DMS 273 treated with DMSO at 0.1 percent for 48 hours (cell line): ENCODE measurements around the gene GOLT1B.

Source experiments
- DNase-seq: peaks from one replicate; lab custom pipeline; 2025; lab: John Stamatoyannopoulos, UW

Gene GOLT1B

DNA sequence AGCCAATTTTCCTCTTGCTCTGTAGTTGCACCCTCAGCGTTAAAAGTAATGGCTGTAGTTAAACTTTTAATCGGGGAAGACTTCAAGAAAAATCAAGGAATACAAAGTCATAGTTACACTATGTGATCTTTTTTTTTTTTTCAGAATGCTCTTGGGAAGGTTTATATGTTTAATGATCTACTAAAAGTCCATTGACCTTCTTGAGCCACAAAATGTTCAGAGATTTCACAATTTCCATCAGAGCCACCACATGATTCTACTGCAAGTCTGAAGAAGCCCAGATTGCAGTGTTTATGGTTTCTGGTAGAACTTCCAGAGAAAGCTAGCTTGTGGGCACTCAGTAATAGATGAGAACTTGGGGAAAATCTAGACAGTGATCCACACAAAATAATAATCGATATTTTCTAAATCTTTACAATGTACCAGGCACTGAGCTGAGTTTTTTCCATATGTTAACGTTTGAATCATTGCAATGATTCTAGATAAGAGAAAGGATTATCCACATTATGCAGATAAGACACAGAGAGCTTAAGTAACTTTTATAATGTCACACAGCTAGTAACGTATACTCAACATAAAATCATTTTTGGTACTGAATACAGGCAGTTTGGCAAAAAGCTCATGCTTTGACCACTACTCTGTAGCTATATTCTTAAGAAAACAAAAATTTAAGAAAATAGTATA lies 64.8 kb downstream of the GOLT1B start:
- DNase-seq = no peak

DNA sequence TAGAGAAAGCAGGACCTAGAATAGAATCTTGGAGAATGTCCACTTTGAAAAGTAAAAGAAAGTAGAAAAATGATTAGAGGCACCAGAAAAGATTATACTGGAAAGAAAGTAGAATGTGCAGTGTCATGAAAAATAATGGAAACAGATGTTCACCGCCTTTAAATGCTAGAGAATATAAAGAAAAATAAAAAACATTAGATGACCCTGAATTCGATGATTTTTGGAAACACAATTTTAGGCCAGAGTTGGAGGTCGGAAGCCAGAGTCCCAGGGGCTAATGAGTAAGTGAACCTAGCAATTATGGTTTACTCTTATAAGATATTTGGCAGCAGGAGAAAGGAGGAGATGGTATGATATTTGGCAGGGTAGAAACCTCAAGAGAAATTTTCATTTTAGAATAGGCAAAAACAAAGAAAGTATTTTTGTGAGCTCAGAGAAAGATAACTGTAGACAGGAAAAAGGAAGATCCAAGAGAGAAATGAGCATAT lies 65.4 kb downstream of the GOLT1B start:
- DNase-seq = no peak
